Omental fat pad (tissue), 4 donors: Measurements from ENCODE around the gene SMG6. TPM values are rescaled to one million over a fixed set of nuclear protein-coding genes. Genes with fewer than 3 reads are reported as not detected.

Experiments
- ATAC-seq: fragments of 150-250 bp; one replicate; pipeline ENCODE4 v1.9.1; 2016; ENCODE audit warnings: mild to moderate bottlenecking, moderate library complexity; ENCODE audit not compliant: low FRiP score
- DNase-seq: peaks from one replicate; pipeline ENCODE4 v3.0.0-alpha.2; 2019; ENCODE audit warnings: low spot score
- total RNA-seq, 4 donors: library from RNA; depleted of rRNA; stranded (reverse); fragments of >200 nt; gene quantifications; one replicate each; pipeline ENCODE4 v1.1.0, GENCODE V29; 2016
- TF ChIP-seq, protein P1 (sequence below), 3 donors: fragments of 450-650 bp; IDR thresholded peaks; one replicate each; pipeline ENCODE4 v1.5.1; 2016 to 2017; ENCODE audit warnings: antibody characterized with exemption in 3 of 3, mild to moderate bottlenecking in 3 of 3, moderate library complexity in 2 of 3

The SMG6 gene
- total RNA-seq, 4 donors from 2014 or later: 19.1 to 36.1 (median 25.1) TPM

DNA sequence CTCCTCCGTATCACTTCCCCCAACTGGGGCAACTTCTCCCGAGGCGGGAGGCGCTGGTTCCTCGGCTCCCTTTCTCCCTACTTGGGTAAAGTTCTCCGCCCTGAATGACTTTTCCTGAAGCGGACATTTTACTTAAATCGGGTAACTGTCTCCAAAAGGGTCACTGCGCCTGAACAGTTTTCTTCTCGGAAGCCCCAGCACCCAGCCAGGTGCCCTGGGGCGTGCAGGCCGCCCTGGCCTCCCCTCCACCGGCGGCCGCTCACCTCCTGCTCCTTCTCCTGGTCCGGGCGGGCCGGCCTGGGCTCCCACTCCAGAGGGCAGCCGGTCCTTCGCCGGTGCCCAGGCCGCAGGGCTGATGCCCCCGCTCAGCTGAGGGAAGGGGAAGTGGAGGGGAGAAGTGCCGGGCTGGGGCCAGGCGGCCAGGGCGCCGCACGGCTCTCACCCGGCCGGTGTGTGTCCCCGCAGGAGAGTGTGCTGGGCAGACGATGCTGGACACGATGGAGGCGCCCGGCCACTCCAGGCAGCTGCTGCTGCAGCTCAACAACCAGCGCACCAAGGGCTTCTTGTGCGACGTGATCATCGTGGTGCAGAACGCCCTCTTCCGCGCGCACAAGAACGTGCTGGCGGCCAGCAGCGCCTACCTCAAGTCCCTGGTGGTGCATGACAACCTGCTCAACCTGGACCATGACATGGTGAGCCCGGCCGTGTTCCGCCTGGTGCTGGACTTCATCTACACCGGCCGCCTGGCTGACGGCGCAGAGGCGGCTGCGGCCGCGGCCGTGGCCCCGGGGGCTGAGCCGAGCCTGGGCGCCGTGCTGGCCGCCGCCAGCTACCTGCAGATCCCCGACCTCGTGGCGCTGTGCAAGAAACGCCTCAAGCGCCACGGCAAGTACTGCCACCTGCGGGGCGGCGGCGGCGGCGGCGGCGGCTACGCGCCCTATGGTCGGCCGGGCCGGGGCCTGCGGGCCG is 247.1 kb downstream of the SMG6 start:
- DNase-seq (no peak), ATAC-seq (no peak)
- TF ChIP-seq, protein P1, sequence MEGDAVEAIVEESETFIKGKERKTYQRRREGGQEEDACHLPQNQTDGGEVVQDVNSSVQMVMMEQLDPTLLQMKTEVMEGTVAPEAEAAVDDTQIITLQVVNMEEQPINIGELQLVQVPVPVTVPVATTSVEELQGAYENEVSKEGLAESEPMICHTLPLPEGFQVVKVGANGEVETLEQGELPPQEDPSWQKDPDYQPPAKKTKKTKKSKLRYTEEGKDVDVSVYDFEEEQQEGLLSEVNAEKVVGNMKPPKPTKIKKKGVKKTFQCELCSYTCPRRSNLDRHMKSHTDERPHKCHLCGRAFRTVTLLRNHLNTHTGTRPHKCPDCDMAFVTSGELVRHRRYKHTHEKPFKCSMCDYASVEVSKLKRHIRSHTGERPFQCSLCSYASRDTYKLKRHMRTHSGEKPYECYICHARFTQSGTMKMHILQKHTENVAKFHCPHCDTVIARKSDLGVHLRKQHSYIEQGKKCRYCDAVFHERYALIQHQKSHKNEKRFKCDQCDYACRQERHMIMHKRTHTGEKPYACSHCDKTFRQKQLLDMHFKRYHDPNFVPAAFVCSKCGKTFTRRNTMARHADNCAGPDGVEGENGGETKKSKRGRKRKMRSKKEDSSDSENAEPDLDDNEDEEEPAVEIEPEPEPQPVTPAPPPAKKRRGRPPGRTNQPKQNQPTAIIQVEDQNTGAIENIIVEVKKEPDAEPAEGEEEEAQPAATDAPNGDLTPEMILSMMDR (IDR thresholded peaks at IDR 0.05): no peak

DNA sequence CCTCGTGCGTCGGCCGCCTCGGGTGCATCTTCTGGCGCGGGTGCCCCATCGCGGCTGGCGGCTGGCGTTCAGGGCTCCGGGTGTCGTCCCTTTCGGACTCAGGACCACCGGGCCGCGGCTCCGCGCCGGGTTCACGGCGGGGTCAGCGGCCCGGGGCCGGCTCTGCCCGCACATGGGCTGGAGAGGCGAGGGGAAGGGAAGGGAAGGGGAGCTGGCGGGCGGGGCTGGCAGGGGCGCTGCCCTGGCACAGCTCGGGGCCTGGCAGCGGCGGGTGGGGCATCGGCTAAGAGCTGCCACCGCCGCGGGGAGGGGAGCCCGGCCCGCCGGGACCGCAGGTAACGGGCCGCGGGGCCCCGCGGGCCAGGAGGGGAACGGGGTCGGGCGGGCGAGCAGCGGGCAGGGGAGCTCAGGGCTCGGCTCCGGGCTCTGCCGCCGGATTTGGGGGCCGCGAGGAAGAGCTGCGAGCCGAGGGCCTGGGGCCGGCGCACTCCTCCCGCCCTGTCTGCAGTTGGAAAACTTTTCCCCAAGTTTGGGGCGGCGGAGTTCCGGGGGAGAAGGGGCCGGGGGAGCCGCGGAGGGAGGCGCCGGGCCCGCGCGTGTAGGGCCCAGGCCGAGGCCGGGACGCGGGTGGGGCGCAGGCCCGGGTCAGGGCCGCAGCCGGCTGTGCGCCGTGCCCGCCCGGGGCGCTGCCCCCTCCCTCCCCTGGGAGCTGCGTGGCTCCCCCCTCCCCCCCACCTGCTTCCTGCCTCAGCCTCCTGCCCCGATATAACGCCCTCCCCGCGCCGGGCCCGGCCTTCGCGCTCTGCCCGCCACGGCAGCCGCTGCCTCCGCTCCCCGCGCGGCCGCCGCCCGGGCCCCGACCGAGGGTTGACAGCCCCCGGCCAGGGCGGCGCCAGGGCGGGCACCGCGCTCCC is 248.0 kb downstream of the SMG6 start:
- DNase-seq (no peak), ATAC-seq (peak; percentile 2)
- TF ChIP-seq, protein P1 (IDR thresholded peaks at IDR 0.05): no peak

DNA sequence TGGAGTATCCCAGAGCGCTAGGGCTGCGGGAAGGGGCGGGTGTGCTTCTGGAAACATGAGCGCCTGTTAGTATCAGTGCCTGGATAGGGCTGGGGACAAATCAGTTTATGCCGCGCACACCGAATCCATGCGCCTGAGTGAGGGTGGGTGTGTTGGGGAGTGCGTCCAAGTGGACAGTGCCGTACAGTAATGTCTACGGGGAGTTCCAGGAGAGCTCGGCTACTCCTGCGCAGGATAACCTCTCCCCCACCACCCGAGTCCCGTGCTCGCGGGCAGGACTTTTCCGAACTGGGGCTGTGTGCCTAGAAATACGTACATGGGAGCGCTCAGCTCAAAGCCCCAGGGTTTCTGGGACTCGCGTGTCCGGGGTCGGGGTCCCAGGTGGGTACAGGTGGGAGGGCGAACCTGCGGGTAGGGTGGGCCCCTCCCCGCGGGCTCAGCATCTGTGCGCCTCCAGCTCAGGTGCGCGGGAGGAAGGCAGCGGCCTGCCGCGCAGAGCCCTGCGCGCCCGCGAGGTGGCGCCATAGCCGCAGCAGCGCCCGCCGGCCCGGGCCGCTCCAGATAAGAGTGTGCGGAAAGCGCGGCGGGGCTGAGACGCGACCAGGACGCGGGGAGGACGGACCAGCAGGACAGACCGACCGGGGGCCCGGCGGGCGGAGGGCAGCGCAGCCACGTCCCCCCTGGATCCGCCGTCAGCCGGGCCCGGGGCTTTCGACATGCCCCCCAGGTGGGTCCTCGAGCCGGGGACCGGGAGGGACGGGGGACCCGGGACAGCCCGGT is 248.9 kb downstream of the SMG6 start, which contains the start of gene HIC1:
TSS of gene HIC1 (plus strand) at position 592 of the 780 bp plus-strand sequence. CDS start 1,588 bp downstream, outside the sequence.
- peak; percentile 38 for ATAC-seq
- no peak for DNase-seq
- TF ChIP-seq, protein P1 (IDR thresholded peaks at IDR 0.05): peak in 2 of 3 donors; percentile 66 to 89

DNA sequence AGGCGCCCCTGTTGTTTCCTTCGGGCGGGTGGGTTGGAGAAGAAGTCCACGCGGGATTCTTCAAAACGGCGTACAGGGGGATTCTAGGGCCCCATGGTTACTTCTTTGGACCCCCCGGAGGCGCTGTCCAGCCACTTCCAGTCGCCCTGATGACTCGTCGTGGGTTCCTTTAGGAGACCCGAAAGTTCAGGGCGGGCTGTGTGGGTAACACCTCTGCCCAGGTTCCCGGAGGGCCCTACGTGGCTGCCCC is 249.4 kb downstream of the SMG6 start:
- TF ChIP-seq, protein P1 (IDR thresholded peaks at IDR 0.05): no peak
- no peak for DNase-seq
- ATAC-seq: no peak

DNA sequence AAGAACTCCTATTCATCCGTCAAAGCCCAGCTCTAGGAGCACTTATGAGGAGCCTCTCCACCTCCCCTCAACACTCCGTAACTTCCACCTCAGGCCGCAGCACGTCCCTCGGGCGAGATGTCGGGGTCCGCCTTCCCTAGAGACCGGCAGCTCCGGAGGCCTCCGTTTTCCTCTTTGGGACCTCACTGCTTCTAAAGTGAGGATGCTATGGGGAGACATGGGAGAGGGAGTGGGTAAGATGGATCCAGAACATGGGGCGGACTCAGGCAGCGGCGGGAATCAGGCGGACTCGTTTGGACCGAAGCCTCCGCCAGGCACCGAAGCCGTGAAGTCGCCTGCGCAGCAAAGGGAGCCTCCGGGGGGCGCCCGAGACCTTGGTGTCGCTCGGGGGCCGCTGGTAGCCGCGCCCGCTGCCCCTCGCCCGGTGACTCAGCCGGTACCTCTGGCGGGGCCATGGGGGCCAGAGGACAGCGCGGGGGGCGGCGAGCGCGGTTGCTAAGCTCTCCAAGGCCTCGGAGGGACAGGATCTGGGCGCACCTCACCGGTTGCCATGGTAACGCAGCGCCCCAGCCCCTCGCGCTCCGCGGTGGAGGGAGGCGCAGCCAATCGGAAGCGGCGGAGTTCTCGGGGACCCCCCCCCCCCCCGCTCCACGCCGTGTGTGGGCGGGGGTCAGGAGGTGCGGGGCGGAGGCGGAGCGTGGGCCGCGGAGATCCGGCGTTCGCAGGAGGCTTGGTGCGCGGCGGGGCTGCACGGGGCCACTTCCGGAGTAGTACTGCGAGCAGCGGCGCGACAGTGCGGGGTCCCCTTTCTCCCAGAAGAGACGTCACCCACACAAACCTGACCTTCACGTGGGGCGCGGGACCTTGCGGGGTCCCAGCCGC is 250.0 kb downstream of the SMG6 start:
- ATAC-seq (peak; percentile 10), DNase-seq (no peak)
- TF ChIP-seq, protein P1 (IDR thresholded peaks at IDR 0.05): peak in 1 of 3 donors; percentile 41
